GM15510 (cell line): Measurements from ENCODE around the gene TNFRSF12A.

Source experiments
- POLR2A ChIP-seq: IDR thresholded peaks from 3 replicates; pipeline ENCODE4 v1.6.1; 2011; ENCODE audit warnings: borderline replicate concordance; ENCODE audit not compliant: insufficient read length; ENCODE audit errors: extremely low read depth

Gene TNFRSF12A

GRCh38 chr16:3023669-3024478, 3.7 kb downstream of the TNFRSF12A start, which contains the start of the genes HCFC1R1 and THOC6:
Gene HCFC1R1, minus strand, starts transcription at chr16:3023942. Its CDS starts 1 bp downstream, at chr16:3023941.
Gene THOC6, plus strand, starts transcription at chr16:3024035. Its CDS starts 292 bp downstream, at chr16:3024327.
- peak; percentile 89 for TF ChIP-seq POLR2A

- no peak for TF ChIP-seq POLR2A
These were observed 5.1 kb downstream of the TNFRSF12A start for GRCh38 chr16:3025032-3026002.

GRCh38 chr16:3026003-3026378, 5.8 kb downstream of the TNFRSF12A start:
- TF ChIP-seq POLR2A, result no peak

GRCh38 chr16:3026609-3027488, 6.7 kb downstream of the TNFRSF12A start:
- TF ChIP-seq POLR2A, result no peak

- TF ChIP-seq POLR2A, result no peak
These were observed 7.3 kb downstream of the TNFRSF12A start for GRCh38 chr16:3027489-3027795.

- no peak for TF ChIP-seq POLR2A
These were observed 8.0 kb downstream of the TNFRSF12A start for GRCh38 chr16:3027983-3028715.

GRCh38 chr16:3028716-3029319, 8.7 kb downstream of the TNFRSF12A start:
- no peak for TF ChIP-seq POLR2A

- no peak for TF ChIP-seq POLR2A
These were observed 9.5 kb downstream of the TNFRSF12A start for GRCh38 chr16:3029491-3030221.

GRCh38 chr16:3030222-3031212, 10.3 kb downstream of the TNFRSF12A start:
- no peak for TF ChIP-seq POLR2A

- no peak for TF ChIP-seq POLR2A
These were observed 12.5 kb downstream of the TNFRSF12A start for GRCh38 chr16:3032624-3033023.

- TF ChIP-seq POLR2A, result no peak
These were observed 15.3 kb downstream of the TNFRSF12A start for GRCh38 chr16:3035289-3035971.
